GM12878 (cell line): ENCODE data around the gene TMED1. TPM values are rescaled to one million over a fixed set of nuclear protein-coding genes. Genes with fewer than 3 reads are reported as not detected.
A peak's percentile ranks its signal among the peaks of the same experiment; 100 is the strongest.

Experiments used
- CBX5 ChIP-seq: sonication (generic); IDR thresholded peaks from 2 replicates; pipeline ENCODE4 v1.6.1; 2016; ENCODE audit warnings: low read depth, moderate library complexity, mild to moderate bottlenecking, inconsistent platforms
- CHD1 ChIP-seq: IDR thresholded peaks from 2 replicates; pipeline ENCODE4 v1.6.1; 2012; ENCODE audit warnings: low read depth, low read length, improper control_type of control experiment
- EGR1 ChIP-seq, 2 experiments: IDR thresholded peaks; 1 replicate in 1 of 2; 2 replicates in 1 of 2; pipeline ENCODE4 v1.6.1; 2011 to 2012; ENCODE audit warnings: low read depth in 2 of 2, low read length in 2 of 2, borderline replicate concordance in 1 of 2, mild to moderate bottlenecking in 1 of 2, moderate library complexity in 1 of 2
- FOXK2 ChIP-seq: fragments of 450-650 bp; IDR thresholded peaks from 2 replicates; pipeline ENCODE4 v1.6.1; 2017; ENCODE audit warnings: mild to moderate bottlenecking, moderate library complexity
- MEF2A ChIP-seq: IDR thresholded peaks from 2 replicates; pipeline ENCODE4 v1.6.1; 2011; ENCODE audit warnings: low read depth, mild to moderate bottlenecking, low read length, moderate library complexity; ENCODE audit not compliant: insufficient read depth
- MTA2 ChIP-seq: fragments of 450-650 bp; IDR thresholded peaks from 2 replicates; pipeline ENCODE4 v1.6.1; 2016; ENCODE audit warnings: low read depth, mild to moderate bottlenecking, moderate library complexity
- NBN ChIP-seq: fragments of 450-650 bp; IDR thresholded peaks from 2 replicates; pipeline ENCODE4 v1.6.1; 2016
- NFXL1 ChIP-seq: fragments of 450-650 bp; IDR thresholded peaks from 2 replicates; pipeline ENCODE4 v1.6.1; 2017; ENCODE audit warnings: antibody characterized with exemption, mild to moderate bottlenecking, borderline replicate concordance
- NR2C1 ChIP-seq: fragments of 450-650 bp; IDR thresholded peaks from 2 replicates; pipeline ENCODE4 v1.6.1; 2017; ENCODE audit warnings: antibody characterized with exemption, mild to moderate bottlenecking, moderate library complexity
- POLR2AphosphoS2 ChIP-seq: IDR thresholded peaks from 2 replicates; pipeline ENCODE4 v1.6.1; 2011; ENCODE audit warnings: low read depth, mild to moderate bottlenecking, low read length, improper control_type of control experiment, moderate library complexity
- POLR2AphosphoS5 ChIP-seq: IDR thresholded peaks from 2 replicates; pipeline ENCODE4 v1.6.1; 2011; ENCODE audit warnings: mild to moderate bottlenecking, low read length, inconsistent platforms
- RAD51 ChIP-seq: fragments of 450-650 bp; IDR thresholded peaks from 2 replicates; pipeline ENCODE4 v1.6.1; 2016; ENCODE audit warnings: moderate library complexity, mild to moderate bottlenecking, inconsistent platforms
- RELA ChIP-seq: fragments of 450-650 bp; IDR thresholded peaks from 2 replicates; pipeline ENCODE4 v1.8.0; 2014; ENCODE audit warnings: borderline replicate concordance; ENCODE audit not compliant: partially characterized antibody
- STAT3 ChIP-seq: IDR thresholded peaks from 2 replicates; pipeline ENCODE4 v1.6.1; 2011; ENCODE audit warnings: low read depth, low read length, improper control_type of control experiment
- SUZ12 ChIP-seq: fragments of 200-600 bp; sonication (generic); IDR thresholded peaks from one replicate; pipeline ENCODE4 v1.6.1; 2018; ENCODE audit warnings: antibody characterized with exemption, mild to moderate bottlenecking; ENCODE audit not compliant: unreplicated experiment
- YBX1 ChIP-seq: fragments of 450-650 bp; IDR thresholded peaks from 2 replicates; pipeline ENCODE4 v1.6.1; 2016; ENCODE audit warnings: antibody characterized with exemption
- ZNF384 ChIP-seq: IDR thresholded peaks from 2 replicates; pipeline ENCODE4 v1.6.1; 2012; ENCODE audit warnings: low read depth, mild to moderate bottlenecking, low read length, improper control_type of control experiment, borderline replicate concordance
- polyA plus RNA-seq, 11 experiments: library from polyadenylated mRNA; depleted of rRNA in 4 of 11; unstranded in 6 of 11; stranded (reverse) in 5 of 11; fragments of >200 nt; fragmentation: Nextera tagmentation in 4 of 11; fragmentation: Illumina TruSeq in 1 of 11; extraction: Ambion mirVana in 4 of 11; extraction: Trizol in 1 of 11; gene quantifications; 1 replicate in 1 of 11; 2 replicates in 10 of 11; pipeline versions ENCODE4 v1.2.1 to v1.2.3, GENCODE V29; 2011 to 2016; ENCODE audit warnings: inconsistent platforms in 2 of 11, missing spikeins in 2 of 11, low read depth in 1 of 11
- total RNA-seq, 4 experiments: library from RNA; depleted of rRNA in 3 of 4; stranded (reverse); fragments of >200 nt in 3 of 4; fragmentation: Illumina TruSeq in 1 of 4; extraction: Trizol in 1 of 4; gene quantifications; 2 replicates each; pipeline versions ENCODE4 v1.2.1 to v1.2.3, GENCODE V29; 2013 to 2021
- TF ChIP-seq, protein P1 (sequence below): fragments of 450-650 bp; IDR thresholded peaks from 2 replicates; pipeline ENCODE4 v1.6.1; 2017; ENCODE audit warnings: mild to moderate bottlenecking, moderate library complexity
- TF ChIP-seq, protein P2 (sequence below): IDR thresholded peaks from 2 replicates; pipeline ENCODE4 v1.6.1; 2011; ENCODE audit warnings: low read depth, low read length, improper control_type of control experiment, borderline replicate concordance
- TF ChIP-seq, protein P3 (sequence below): fragments of 450-650 bp; IDR thresholded peaks from 2 replicates; pipeline ENCODE4 v1.6.1; 2017; ENCODE audit warnings: mild to moderate bottlenecking, moderate library complexity
- TF ChIP-seq, protein P4 (sequence below): IDR thresholded peaks from 2 replicates; pipeline ENCODE4 v1.6.1; 2012; ENCODE audit warnings: low read length, inconsistent platforms

The TMED1 gene
- total and polyA plus RNA-seq, 10 of the 15 experiments (the other 5 are each of a cell fraction or from before 2014, with no cell fraction given): 0.60 to 23.1 (median 12.3) TPM

DNA sequence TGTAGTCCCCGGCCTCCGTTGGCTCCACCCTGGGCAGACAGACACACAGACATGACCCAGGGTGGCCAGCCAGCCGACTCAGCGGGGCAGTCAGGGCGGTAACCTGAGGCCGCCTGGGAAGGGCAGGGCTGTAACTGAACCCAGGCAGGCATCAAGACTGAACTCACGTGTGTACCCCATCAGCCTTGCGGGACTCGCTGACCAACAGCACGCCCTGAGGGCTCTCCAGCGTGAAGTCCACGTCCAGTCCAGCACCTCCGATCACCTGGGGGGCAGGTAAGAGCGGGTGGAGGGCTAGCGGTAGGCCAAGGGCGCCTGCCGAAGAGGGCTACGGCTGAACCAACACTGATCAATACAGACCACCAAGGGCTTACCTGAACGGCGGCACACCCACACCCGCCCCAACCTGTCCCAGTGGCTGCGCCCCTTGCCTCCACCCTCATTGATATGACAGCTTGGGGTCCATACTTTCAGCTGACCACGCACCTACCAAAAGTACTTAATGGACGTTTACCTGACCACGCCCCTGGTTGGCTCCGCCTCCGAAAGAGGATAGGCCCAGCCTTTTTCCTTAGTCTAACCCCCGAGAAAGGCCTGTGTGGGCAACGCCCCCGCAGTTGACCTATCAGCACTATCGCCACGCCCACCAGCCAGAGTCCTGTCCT is 791 bp downstream of the TMED1 start (continued):
- TF ChIP-seq, protein P1, sequence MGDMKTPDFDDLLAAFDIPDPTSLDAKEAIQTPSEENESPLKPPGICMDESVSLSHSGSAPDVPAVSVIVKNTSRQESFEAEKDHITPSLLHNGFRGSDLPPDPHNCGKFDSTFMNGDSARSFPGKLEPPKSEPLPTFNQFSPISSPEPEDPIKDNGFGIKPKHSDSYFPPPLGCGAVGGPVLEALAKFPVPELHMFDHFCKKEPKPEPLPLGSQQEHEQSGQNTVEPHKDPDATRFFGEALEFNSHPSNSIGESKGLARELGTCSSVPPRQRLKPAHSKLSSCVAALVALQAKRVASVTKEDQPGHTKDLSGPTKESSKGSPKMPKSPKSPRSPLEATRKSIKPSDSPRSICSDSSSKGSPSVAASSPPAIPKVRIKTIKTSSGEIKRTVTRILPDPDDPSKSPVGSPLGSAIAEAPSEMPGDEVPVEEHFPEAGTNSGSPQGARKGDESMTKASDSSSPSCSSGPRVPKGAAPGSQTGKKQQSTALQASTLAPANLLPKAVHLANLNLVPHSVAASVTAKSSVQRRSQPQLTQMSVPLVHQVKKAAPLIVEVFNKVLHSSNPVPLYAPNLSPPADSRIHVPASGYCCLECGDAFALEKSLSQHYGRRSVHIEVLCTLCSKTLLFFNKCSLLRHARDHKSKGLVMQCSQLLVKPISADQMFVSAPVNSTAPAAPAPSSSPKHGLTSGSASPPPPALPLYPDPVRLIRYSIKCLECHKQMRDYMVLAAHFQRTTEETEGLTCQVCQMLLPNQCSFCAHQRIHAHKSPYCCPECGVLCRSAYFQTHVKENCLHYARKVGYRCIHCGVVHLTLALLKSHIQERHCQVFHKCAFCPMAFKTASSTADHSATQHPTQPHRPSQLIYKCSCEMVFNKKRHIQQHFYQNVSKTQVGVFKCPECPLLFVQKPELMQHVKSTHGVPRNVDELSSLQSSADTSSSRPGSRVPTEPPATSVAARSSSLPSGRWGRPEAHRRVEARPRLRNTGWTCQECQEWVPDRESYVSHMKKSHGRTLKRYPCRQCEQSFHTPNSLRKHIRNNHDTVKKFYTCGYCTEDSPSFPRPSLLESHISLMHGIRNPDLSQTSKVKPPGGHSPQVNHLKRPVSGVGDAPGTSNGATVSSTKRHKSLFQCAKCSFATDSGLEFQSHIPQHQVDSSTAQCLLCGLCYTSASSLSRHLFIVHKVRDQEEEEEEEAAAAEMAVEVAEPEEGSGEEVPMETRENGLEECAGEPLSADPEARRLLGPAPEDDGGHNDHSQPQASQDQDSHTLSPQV: no peak
- TF ChIP-seq POLR2AphosphoS2 (no peak), YBX1 (no peak), NBN (no peak), NR2C1 (no peak), ZNF384 (no peak), NFXL1 (no peak), FOXK2 (no peak), CHD1 (no peak), MEF2A (no peak), MTA2 (no peak), CBX5 (no peak), RAD51 (no peak), POLR2AphosphoS5 (peak; percentile 51; the same call in 1 of the 2 replicates), SUZ12 (no peak), EGR1 (IDR thresholded peaks at IDR 0.05; ENCODE audit: borderline replicate concordance in 1 of 2, low read depth in 2 of 2, low read length in 2 of 2) (peak in 1 of 2 experiments; percentile 66; a peak in 1 of 3 replicates), STAT3 (no peak), RELA (no peak)
- TF ChIP-seq, protein P2, sequence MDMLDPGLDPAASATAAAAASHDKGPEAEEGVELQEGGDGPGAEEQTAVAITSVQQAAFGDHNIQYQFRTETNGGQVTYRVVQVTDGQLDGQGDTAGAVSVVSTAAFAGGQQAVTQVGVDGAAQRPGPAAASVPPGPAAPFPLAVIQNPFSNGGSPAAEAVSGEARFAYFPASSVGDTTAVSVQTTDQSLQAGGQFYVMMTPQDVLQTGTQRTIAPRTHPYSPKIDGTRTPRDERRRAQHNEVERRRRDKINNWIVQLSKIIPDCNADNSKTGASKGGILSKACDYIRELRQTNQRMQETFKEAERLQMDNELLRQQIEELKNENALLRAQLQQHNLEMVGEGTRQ: no peak
- TF ChIP-seq, protein P3, sequence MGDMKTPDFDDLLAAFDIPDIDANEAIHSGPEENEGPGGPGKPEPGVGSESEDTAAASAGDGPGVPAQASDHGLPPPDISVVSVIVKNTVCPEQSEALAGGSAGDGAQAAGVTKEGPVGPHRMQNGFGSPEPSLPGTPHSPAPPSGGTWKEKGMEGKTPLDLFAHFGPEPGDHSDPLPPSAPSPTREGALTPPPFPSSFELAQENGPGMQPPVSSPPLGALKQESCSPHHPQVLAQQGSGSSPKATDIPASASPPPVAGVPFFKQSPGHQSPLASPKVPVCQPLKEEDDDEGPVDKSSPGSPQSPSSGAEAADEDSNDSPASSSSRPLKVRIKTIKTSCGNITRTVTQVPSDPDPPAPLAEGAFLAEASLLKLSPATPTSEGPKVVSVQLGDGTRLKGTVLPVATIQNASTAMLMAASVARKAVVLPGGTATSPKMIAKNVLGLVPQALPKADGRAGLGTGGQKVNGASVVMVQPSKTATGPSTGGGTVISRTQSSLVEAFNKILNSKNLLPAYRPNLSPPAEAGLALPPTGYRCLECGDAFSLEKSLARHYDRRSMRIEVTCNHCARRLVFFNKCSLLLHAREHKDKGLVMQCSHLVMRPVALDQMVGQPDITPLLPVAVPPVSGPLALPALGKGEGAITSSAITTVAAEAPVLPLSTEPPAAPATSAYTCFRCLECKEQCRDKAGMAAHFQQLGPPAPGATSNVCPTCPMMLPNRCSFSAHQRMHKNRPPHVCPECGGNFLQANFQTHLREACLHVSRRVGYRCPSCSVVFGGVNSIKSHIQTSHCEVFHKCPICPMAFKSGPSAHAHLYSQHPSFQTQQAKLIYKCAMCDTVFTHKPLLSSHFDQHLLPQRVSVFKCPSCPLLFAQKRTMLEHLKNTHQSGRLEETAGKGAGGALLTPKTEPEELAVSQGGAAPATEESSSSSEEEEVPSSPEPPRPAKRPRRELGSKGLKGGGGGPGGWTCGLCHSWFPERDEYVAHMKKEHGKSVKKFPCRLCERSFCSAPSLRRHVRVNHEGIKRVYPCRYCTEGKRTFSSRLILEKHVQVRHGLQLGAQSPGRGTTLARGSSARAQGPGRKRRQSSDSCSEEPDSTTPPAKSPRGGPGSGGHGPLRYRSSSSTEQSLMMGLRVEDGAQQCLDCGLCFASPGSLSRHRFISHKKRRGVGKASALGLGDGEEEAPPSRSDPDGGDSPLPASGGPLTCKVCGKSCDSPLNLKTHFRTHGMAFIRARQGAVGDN: no peak
- TF ChIP-seq, protein P4, sequence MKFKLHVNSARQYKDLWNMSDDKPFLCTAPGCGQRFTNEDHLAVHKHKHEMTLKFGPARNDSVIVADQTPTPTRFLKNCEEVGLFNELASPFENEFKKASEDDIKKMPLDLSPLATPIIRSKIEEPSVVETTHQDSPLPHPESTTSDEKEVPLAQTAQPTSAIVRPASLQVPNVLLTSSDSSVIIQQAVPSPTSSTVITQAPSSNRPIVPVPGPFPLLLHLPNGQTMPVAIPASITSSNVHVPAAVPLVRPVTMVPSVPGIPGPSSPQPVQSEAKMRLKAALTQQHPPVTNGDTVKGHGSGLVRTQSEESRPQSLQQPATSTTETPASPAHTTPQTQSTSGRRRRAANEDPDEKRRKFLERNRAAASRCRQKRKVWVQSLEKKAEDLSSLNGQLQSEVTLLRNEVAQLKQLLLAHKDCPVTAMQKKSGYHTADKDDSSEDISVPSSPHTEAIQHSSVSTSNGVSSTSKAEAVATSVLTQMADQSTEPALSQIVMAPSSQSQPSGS: no peak
